Activated CD8-positive, alpha-beta T cell treated with anti-CD3 and anti-CD28 coated beads, Interleukin-2, amount 10 ng/mL, durations not matched to agents 7 days and 5 days (primary cell): ENCODE results near the gene EIF2A. TPM values are rescaled to one million over a fixed set of nuclear protein-coding genes. Genes with fewer than 3 reads are reported as not detected.
"Not testable (repeated sequence)": the region's sequence is repeated elsewhere in the genome, so short reads cannot be mapped to it uniquely, and the experiment has no call there.

ENCODE experiments used
- ATAC-seq: fragments of 150-1000 bp; cut with Tn5 transposase; one replicate; pipeline ENCODE4 v1.10.0; 2021; ENCODE audit warnings: moderate library complexity
- CTCF ChIA-PET: fragments of 350-600 bp; sonication (Branson Sonifier 250); formaldehyde crosslinking; loops from one replicate; lab custom pipeline; 2021; ENCODE audit warnings: antibody characterized with exemption; lab: Charles Lee
- POLR2A ChIA-PET: fragments of 350-600 bp; sonication (Branson Sonifier 250); formaldehyde crosslinking; loops from one replicate; lab custom pipeline; 2021; ENCODE audit warnings: antibody characterized with exemption; lab: Charles Lee
- DNase-seq: peaks from one replicate; pipeline ENCODE4 v3.0.0-alpha.2; 2020
- H3K27ac Mint-ChIP-seq: one replicate; pipeline ENCODE4 v1.8.0; 2021; ENCODE audit warnings: mild to moderate bottlenecking, mixed read lengths
- H3K27me3 Mint-ChIP-seq: one replicate; pipeline ENCODE4 v1.8.0; 2021; ENCODE audit warnings: low read depth, mixed read lengths
- H3K36me3 Mint-ChIP-seq: one replicate; pipeline ENCODE4 v1.8.0; 2021; ENCODE audit warnings: low read depth, mixed read lengths
- H3K4me1 Mint-ChIP-seq: one replicate; pipeline ENCODE4 v1.8.0; 2021; ENCODE audit warnings: low read depth, mixed read lengths
- H3K4me3 Mint-ChIP-seq: one replicate; pipeline ENCODE4 v1.8.0; 2021; ENCODE audit warnings: mild to moderate bottlenecking, mixed read lengths
- H3K9me3 Mint-ChIP-seq: one replicate; pipeline ENCODE4 v1.8.0; 2022; ENCODE audit warnings: mixed read lengths; ENCODE audit not compliant: insufficient read depth
- total RNA-seq, 2 experiments: library from RNA; stranded (reverse); gene quantifications; one replicate each; pipeline ENCODE4 v1.2.3, GENCODE V29; 2021

The EIF2A gene
- total RNA-seq, 2 experiments from 2014 or later = 77.0 to 89.0 TPM

DNA sequence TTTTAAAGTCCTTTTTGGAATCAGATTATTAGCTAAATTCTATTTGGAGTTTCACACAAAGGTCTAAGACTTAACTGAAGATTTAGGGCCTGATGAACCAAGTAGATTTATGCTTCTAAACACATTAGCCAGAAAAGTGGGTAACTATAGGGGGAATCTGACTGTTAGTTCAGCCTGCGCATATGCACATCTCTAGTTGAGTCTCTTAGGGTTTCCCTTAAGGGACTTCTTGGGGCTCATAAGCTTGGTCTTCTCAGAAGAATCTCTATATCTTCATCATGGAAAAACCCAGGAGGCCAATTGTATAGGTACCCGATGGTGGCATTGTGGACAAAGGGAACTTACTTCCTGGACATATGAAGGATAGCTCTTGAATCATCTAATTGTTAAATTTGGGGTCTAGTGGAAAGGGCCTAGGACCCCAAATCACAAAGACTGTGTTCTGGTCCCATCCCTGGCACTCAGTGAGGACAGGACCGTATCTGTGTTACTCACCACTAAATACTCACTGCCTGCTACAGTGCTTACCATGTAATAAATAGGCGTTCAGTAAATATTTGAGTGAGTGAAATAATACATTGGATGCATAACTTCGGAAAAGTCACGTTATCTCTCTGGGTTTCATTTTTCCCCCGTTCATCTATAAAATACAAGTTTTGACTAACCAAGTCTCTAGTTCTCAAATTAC is 73.6 kb downstream of the EIF2A start:
- H3K4me3 Mint-ChIP-seq = no peak overlapping the region
- CTCF ChIA-PET = no interaction called here
- no peaks in the 10 kb centered on the region for H3K27me3 Mint-ChIP-seq
- H3K27ac Mint-ChIP-seq = no peak overlapping the region
- H3K9me3 Mint-ChIP-seq = peaks cover 5% of the 10 kb centered on the region
- no peak for ATAC-seq
- peaks cover 22% of the 10 kb centered on the region for H3K4me1 Mint-ChIP-seq
- no peak for DNase-seq
- POLR2A ChIA-PET = interaction anchor here (1.2 kb wide), 1 partner anchor 17 kb away, joined by 3 read pairs; the partner anchor contains the start of gene SELENOT
- peaks cover 31% of the 10 kb centered on the region for H3K36me3 Mint-ChIP-seq

GRCh38 chr3:150622955-150623354 is 76.4 kb downstream of the EIF2A start:
- ATAC-seq, H3K4me3 Mint-ChIP-seq, H3K27ac Mint-ChIP-seq, DNase-seq, H3K27me3 Mint-ChIP-seq, H3K9me3 Mint-ChIP-seq, POLR2A ChIA-PET, CTCF ChIA-PET: not testable (repeated sequence)
- peaks cover 42% of the 10 kb centered on the region for H3K36me3 Mint-ChIP-seq
- peaks cover 18% of the 10 kb centered on the region for H3K4me1 Mint-ChIP-seq

GRCh38 chr3:150623945-150624344 is 77.4 kb downstream of the EIF2A start:
- Mint-ChIP-seq H3K36me3 (peaks cover 35% of the 10 kb centered on the region), H3K4me3 (no peak overlapping the region), H3K4me1 (peaks cover 16% of the 10 kb centered on the region), H3K27me3 (no peaks in the 10 kb centered on the region), H3K27ac (no peak overlapping the region), H3K9me3 (no peaks in the 10 kb centered on the region)
- ATAC-seq (no peak), DNase-seq (no peak)
- CTCF ChIA-PET = no interaction called here
- POLR2A ChIA-PET = no interaction called here

GRCh38 chr3:150626148-150626930 is 79.8 kb downstream of the EIF2A start:
- Mint-ChIP-seq H3K9me3 (no peaks in the 10 kb centered on the region), H3K4me1 (peaks cover 9% of the 10 kb centered on the region), H3K27me3 (no peaks in the 10 kb centered on the region), H3K27ac (no peak overlapping the region), H3K4me3 (no peak overlapping the region), H3K36me3 (peaks cover 44% of the 10 kb centered on the region)
- ChIA-PET CTCF (no interaction called here), POLR2A (no interaction called here)
- DNase-seq (no peak), ATAC-seq (no peak)

GRCh38 chr3:150627557-150627956 is 81.0 kb downstream of the EIF2A start:
- no peak overlapping the region for H3K27ac Mint-ChIP-seq
- ATAC-seq = no peak
- DNase-seq = no peak
- H3K36me3 Mint-ChIP-seq = peaks cover 48% of the 10 kb centered on the region
- peaks cover 2% of the 10 kb centered on the region for H3K4me1 Mint-ChIP-seq
- H3K9me3 Mint-ChIP-seq = no peaks in the 10 kb centered on the region
- ChIA-PET POLR2A (no interaction called here), CTCF (no interaction called here)
- no peaks in the 10 kb centered on the region for H3K27me3 Mint-ChIP-seq
- no peak overlapping the region for H3K4me3 Mint-ChIP-seq

- ChIA-PET POLR2A (interaction anchor here (1.5 kb wide), 1 partner anchor 29 kb away, joined by 9 read pairs; the partner anchor contains the start of gene SELENOT), CTCF (no interaction called here)
- DNase-seq (no peak), ATAC-seq (no peak)
- Mint-ChIP-seq H3K36me3 (peaks cover 39% of the 10 kb centered on the region), H3K4me3 (no peak overlapping the region), H3K27ac (no peak overlapping the region), H3K27me3 (no peaks in the 10 kb centered on the region), H3K4me1 (peaks cover 26% of the 10 kb centered on the region), H3K9me3 (no peaks in the 10 kb centered on the region)
Observed at GRCh38 chr3:150631515-150632221, 85.1 kb downstream of the EIF2A start.

- H3K9me3 Mint-ChIP-seq = no peaks in the 10 kb centered on the region
- CTCF ChIA-PET = interaction anchor here (0.9 to 1.9 kb wide), 8 partner anchors 10 to 153 kb away, joined by 3 to 7 read pairs (median 4); partner anchors contain the start of genes ERICH6 and SELENOT
- peak overlapping the region; percentile 32 for H3K4me3 Mint-ChIP-seq
- peaks cover 23% of the 10 kb centered on the region for H3K36me3 Mint-ChIP-seq
- POLR2A ChIA-PET = interaction anchor here (0.7 to 1.3 kb wide), 3 partner anchors 32 to 128 kb away, joined by 3 to 8 read pairs (median 5); partner anchors contain the start of genes ERICH6, SELENOT and SIAH2
- DNase-seq = no peak
- peak overlapping the region; percentile 63 for H3K27ac Mint-ChIP-seq
- H3K4me1 Mint-ChIP-seq = peaks cover 34% of the 10 kb centered on the region
- no peaks in the 10 kb centered on the region for H3K27me3 Mint-ChIP-seq
- peak; percentile 29 for ATAC-seq
Observed at GRCh38 chr3:150635076-150635475, 88.5 kb downstream of the EIF2A start.

- POLR2A ChIA-PET = interaction anchor here (0.7 to 1.3 kb wide), 4 partner anchors 32 to 128 kb away, joined by 3 to 8 read pairs (median 5); partner anchors contain the start of genes EIF2A, ERICH6, SELENOT and SERP1
- ATAC-seq (peak; percentile 91), DNase-seq (no peak)
- H3K4me3 Mint-ChIP-seq = peak overlapping the region; percentile 32
- CTCF ChIA-PET = interaction anchor here (0.9 to 1.9 kb wide), 8 partner anchors 10 to 152 kb away, joined by 3 to 7 read pairs (median 4); partner anchors contain the start of genes ERICH6 and SELENOT
- peak overlapping the region; percentile 63 for H3K27ac Mint-ChIP-seq
- peaks cover 20% of the 10 kb centered on the region for H3K36me3 Mint-ChIP-seq
- no peaks in the 10 kb centered on the region for H3K9me3 Mint-ChIP-seq
- H3K4me1 Mint-ChIP-seq = peaks cover 34% of the 10 kb centered on the region
- no peaks in the 10 kb centered on the region for H3K27me3 Mint-ChIP-seq
Observed at GRCh38 chr3:150635526-150635925, 88.9 kb downstream of the EIF2A start.

Other genes starting within 250 kb of the EIF2A start
- gene TSC22D2, start 138.5 kb upstream of the EIF2A start, total RNA-seq = 1 to 10 TPM; 8.6 to 8.9 TPM
- gene SERP1, start 291 bp upstream of the EIF2A start, total RNA-seq = 10 to 100 TPM; 83.4 to 87.3 TPM
- gene SELENOT, start 56.5 kb downstream of the EIF2A start, total RNA-seq = 100 to 1,000 TPM in 1 of 2 experiments, 10 to 100 TPM in 1; 99.8 to 104 TPM
- gene ERICH6, start 157.1 kb downstream of the EIF2A start, total RNA-seq = under 1 TPM; 0.21 to 0.60 TPM
- gene SIAH2, start 216.4 kb downstream of the EIF2A start, total RNA-seq = 10 to 100 TPM; 31.5 to 32.3 TPM